ENCODE data around the gene MFN1.

DNA sequence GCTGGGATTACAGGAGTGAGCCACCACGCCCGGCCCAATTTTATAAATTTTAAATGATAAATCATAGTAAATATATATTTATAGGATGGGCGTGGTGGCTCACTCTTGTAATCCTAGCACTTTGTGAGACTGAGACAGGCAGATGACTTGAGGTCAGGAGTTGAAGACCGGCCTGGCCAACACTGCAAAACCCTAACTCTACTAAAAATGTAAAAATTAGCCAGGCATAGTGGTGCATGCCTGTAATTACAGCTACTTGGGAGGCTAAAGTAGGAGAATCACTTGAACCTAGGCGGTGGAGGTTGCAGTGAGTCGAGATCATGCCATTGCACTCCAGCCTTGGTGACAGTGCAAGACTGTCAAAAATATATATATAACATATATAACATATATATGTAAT, 26.4 kb downstream of the MFN1 start:
- no peak for TF ChIP-seq POLR2A (IDR thresholded peaks at IDR 0.05)
- TF ChIP-seq, protein P1, sequence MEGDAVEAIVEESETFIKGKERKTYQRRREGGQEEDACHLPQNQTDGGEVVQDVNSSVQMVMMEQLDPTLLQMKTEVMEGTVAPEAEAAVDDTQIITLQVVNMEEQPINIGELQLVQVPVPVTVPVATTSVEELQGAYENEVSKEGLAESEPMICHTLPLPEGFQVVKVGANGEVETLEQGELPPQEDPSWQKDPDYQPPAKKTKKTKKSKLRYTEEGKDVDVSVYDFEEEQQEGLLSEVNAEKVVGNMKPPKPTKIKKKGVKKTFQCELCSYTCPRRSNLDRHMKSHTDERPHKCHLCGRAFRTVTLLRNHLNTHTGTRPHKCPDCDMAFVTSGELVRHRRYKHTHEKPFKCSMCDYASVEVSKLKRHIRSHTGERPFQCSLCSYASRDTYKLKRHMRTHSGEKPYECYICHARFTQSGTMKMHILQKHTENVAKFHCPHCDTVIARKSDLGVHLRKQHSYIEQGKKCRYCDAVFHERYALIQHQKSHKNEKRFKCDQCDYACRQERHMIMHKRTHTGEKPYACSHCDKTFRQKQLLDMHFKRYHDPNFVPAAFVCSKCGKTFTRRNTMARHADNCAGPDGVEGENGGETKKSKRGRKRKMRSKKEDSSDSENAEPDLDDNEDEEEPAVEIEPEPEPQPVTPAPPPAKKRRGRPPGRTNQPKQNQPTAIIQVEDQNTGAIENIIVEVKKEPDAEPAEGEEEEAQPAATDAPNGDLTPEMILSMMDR (IDR thresholded peaks at IDR 0.05): no peak

All from right lobe of liver (tissue), 4 donors.